Upper lobe of left lung (tissue), 6 donors: ENCODE results near the gene HPCAL1. TPM values are rescaled to one million over a fixed set of nuclear protein-coding genes. Genes with fewer than 3 reads are reported as not detected.

Experiments
- ATAC-seq, 2 donors: fragments of 200-7000 bp; cut with Tn5 transposase; one replicate each; pipeline ENCODE4 v1.9.1; 2022; ENCODE audit warnings: mild to moderate bottlenecking in 2 of 2, moderate library complexity in 2 of 2; ENCODE audit not compliant: low FRiP score in 2 of 2
- DNase-seq, 2 donors: peaks; one replicate each; pipeline ENCODE4 v3.0.0-alpha.2; 2019 to 2020
- H3K27ac ChIP-seq, 4 donors: fragments of 200-600 bp; sonication (generic); one replicate each; pipeline ENCODE4 v1.5.1; 2016 to 2019
- H3K27me3 ChIP-seq, 4 donors: fragments of 200-600 bp; sonication (generic); one replicate each; pipeline ENCODE4 v1.5.1; 2017 to 2019
- H3K36me3 ChIP-seq, 4 donors: fragments of 200-600 bp; sonication (generic); one replicate each; pipeline ENCODE4 v1.5.1; 2016 to 2019
- H3K4me1 ChIP-seq, 4 donors: fragments of 200-600 bp; sonication (generic); one replicate each; pipeline ENCODE4 v1.5.1; 2018 to 2019
- H3K4me3 ChIP-seq, 4 donors: fragments of 200-600 bp; sonication (generic); one replicate each; pipeline ENCODE4 v1.5.1; 2017 to 2019; ENCODE audit warnings: mild to moderate bottlenecking in 2 of 4, moderate library complexity in 1 of 4
- H3K9me3 ChIP-seq, 4 donors: fragments of 200-600 bp; sonication (generic); one replicate each; pipeline ENCODE4 v1.5.1; 2018 to 2019
- CTCF ChIP-seq, 6 experiments: fragments of 450-650 bp in 4 of 6; fragments of 200-600 bp in 2 of 6; sonication (generic) in 2 of 6; IDR thresholded peaks; one replicate each; pipeline ENCODE4 v1.5.1; 2016 to 2019; ENCODE audit warnings: antibody characterized with exemption in 6 of 6
- EP300 ChIP-seq, 4 donors: sonication (generic); formaldehyde crosslinking; IDR thresholded peaks; one replicate each; pipeline ENCODE4 v1.5.1; 2017; ENCODE audit warnings: antibody characterized with exemption in 4 of 4, control low read depth in 2 of 4
- POLR2A ChIP-seq, 4 donors: fragments of 450-650 bp; IDR thresholded peaks; one replicate each; pipeline ENCODE4 v1.5.1; 2016 to 2017; ENCODE audit warnings: antibody characterized with exemption in 4 of 4, mild to moderate bottlenecking in 2 of 4
- POLR2AphosphoS5 ChIP-seq, 2 donors: sonication (generic); formaldehyde crosslinking; IDR thresholded peaks; one replicate each; pipeline ENCODE4 v1.5.1; 2017; ENCODE audit warnings: antibody characterized with exemption in 2 of 2
- WGBS, 2 donors: methylation state at CpG; one replicate each; pipeline ENCODE4 v1.1.5; 2017 to 2018; 5-methylcytosine and 5-hydroxymethylcytosine counted together
- total RNA-seq, 6 donors: library from RNA; depleted of rRNA in 4 of 6; stranded (reverse); fragments of >200 nt in 4 of 6; gene quantifications; one replicate each; pipeline versions ENCODE4 v1.1.0 to v1.2.1, GENCODE V29; 2016 to 2021
- donor health status: DM: no; HTN: no; CAD: no; lungs with moderate emphysema.
- donor health status: DM: no; HTN: yes; CAD: no; lungs with severe emphysema.

Gene HPCAL1
- total RNA-seq, 6 donors from 2014 or later = 131 to 481 (median 261) TPM

DNA sequence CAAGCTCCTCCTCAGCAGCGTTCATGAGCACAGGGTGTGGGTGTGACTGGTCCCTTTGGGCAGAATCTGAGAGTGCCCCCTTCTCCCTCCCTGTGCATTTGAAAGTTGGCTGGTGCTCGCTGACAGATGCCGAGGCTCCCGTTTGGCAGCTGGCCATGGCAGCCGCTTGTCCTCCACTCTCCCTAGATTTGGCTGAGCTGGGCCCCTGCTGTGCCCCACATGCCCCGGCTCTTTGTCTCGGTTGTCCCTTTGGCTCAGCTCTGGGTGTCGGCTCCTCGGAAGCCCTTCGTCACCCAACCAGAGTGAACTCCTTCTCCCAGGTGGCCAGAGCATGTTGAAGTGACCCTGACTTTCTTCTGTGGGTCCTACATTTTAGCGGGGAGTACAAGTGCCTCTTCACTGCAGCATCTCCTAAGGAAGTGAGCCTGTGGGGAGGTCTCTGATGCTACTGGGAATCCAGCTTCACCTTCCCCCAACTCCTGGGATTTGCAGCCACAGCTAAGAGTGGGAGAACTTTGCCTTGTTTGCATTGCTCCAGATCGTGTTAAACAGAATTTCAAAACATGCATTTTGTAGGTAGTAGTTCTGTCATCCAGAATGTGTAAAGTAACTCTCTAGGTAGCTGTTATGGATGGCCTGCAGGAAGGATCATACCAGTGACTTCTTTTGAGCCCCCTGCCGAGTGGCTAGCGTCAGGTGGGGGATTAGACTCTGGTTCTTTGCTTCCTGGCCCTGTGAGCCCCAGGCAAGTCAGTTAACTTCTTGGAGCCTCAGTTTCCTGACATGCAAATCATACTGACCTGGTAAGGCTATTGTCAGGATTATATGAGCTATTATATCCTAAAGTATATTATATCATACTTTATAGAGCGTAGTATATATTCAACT lies 24.2 kb downstream of the HPCAL1 start:
- TF ChIP-seq POLR2A (IDR thresholded peaks at IDR 0.05) = no peak
- TF ChIP-seq POLR2AphosphoS5 (IDR thresholded peaks at IDR 0.05) = no peak
- no peak for TF ChIP-seq CTCF (IDR thresholded peaks at IDR 0.05)
- TF ChIP-seq EP300 (IDR thresholded peaks at IDR 0.05) = no peak
- H3K27me3 ChIP-seq = no peaks in the 10 kb centered on the region
- no peaks in the 10 kb centered on the region for H3K9me3 ChIP-seq
- H3K4me3 ChIP-seq = no peak overlapping the region
- peaks cover 60 to 83% (median 70%) of the 10 kb centered on the region in 4 donors for H3K4me1 ChIP-seq
- peak overlapping the region; percentile 61 to 65 (median 63) for H3K27ac ChIP-seq
- ATAC-seq (no peak), DNase-seq (no peak)
- WGBS, 2 donors = 55 to 64% methylated on average over 7 to 13 of the region's 15 CpGs
- peaks cover 0 to 10% (median 0%) of the 10 kb centered on the region in 4 donors for H3K36me3 ChIP-seq

DNA sequence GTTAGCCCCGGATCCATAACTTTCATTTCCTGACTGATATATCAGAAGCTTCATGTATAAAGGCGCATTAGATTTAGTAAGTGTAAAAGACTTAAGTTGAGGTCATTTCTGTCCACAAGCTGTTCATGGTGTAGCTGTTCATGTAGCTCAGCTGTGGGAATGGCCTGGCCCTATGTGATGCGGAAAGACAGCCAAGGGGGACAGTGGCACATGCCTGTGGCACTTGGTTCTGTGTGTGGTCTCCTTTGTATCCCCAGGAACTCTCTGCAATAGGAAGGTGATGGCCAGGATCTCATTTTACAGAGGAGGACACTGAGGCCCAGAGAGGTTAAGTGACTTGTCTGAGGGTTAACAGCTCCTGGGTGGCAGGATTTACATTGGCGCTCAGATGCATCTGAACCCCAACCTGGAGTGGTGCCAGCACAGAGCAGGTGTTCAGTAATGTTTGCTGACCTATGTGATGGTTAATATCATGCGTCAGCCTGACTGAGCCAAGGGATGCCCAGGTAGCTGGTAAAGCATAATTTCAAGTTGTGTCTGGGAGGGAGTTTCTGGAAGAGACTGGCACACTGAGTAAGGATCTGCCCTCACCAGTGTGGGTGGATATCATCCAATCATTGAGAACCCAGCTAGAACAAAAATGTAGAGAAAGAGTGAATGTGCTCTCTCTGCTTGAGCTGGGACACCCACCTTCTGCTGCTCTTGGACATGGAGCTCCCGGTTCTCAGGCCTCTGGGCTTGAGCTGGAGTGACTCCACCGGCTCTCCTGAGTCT lies 25.4 kb downstream of the HPCAL1 start:
- H3K27ac ChIP-seq = no peak overlapping the region
- no peak for TF ChIP-seq EP300 (IDR thresholded peaks at IDR 0.05)
- TF ChIP-seq POLR2A (IDR thresholded peaks at IDR 0.05) = no peak
- TF ChIP-seq CTCF (IDR thresholded peaks at IDR 0.05) = no peak
- H3K4me3 ChIP-seq = no peak overlapping the region
- no peaks in the 10 kb centered on the region for H3K36me3 ChIP-seq
- ATAC-seq (no peak), DNase-seq (no peak)
- 72 to 85% methylated on average over 7 of the region's 7 CpGs for WGBS, 2 donors
- no peaks in the 10 kb centered on the region for H3K9me3 ChIP-seq
- peaks cover 71 to 94% (median 82%) of the 10 kb centered on the region in 4 donors for H3K4me1 ChIP-seq
- no peaks in the 10 kb centered on the region for H3K27me3 ChIP-seq

DNA sequence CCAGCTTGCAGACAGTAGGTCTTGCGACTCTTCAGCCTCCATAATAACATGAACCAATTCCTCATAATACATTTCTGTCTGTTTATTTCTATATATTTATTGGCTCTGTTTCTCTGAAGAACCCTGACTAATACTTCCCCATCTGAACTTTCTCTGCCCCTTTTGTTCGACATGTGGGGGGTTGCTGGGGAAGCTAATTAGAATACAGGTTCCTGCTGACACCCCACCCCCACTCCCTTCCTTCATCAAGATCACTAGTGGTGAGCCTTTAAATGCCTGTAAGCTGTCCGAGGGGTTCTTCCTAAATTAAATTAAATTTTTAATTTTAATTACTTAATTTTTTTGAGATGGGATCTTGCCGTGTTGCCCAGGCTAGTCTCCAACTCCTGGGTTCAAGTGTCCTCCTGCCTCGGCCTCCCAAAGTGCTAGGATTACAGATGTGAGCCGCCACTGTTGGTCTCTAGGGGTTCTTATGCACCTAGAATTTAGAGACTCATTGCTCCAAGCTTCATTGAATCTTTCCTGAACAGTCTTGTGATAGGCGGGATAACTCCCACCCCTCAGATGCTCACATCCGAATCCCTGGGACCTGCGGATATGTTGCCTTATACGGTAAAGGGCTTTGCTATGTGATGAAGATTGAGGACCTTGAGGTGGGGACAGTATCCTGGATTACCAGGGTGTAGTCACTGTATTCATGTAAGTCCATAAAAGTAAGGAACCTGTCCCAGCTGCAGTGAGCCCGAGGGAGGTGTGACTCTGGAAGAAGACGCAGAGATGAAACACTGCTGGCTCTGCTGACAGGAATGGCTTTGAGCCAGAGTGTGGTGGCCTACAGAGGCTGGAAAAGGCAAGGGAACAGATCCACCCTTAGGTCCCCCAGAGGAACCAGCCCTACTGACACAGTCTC lies 26.2 kb downstream of the HPCAL1 start:
- H3K27me3 ChIP-seq = no peaks in the 10 kb centered on the region
- H3K36me3 ChIP-seq = no peaks in the 10 kb centered on the region
- H3K4me1 ChIP-seq = peaks cover 74 to 93% (median 85%) of the 10 kb centered on the region in 4 donors
- peak overlapping the region; percentile 39 to 87 (median 80) for H3K27ac ChIP-seq
- WGBS, 2 donors = 81 to 84% methylated on average over 12 of the region's 12 CpGs
- TF ChIP-seq EP300 (IDR thresholded peaks at IDR 0.05) = no peak
- TF ChIP-seq POLR2AphosphoS5 (IDR thresholded peaks at IDR 0.05) = no peak
- DNase-seq = no peak
- no peak for ATAC-seq
- no peaks in the 10 kb centered on the region for H3K9me3 ChIP-seq
- H3K4me3 ChIP-seq = no peak overlapping the region

- 53 to 61% methylated on average over 6 of the region's 6 CpGs for WGBS, 2 donors
- no peaks in the 10 kb centered on the region for H3K9me3 ChIP-seq
- DNase-seq (no peak), ATAC-seq (no peak)
- H3K27ac ChIP-seq = peak overlapping the region; percentile 39 to 87 (median 80)
- H3K36me3 ChIP-seq = no peaks in the 10 kb centered on the region
- H3K27me3 ChIP-seq = no peaks in the 10 kb centered on the region
- H3K4me3 ChIP-seq = no peak overlapping the region
- peaks cover 74 to 87% (median 79%) of the 10 kb centered on the region in 4 donors for H3K4me1 ChIP-seq
- no peak for TF ChIP-seq EP300 (IDR thresholded peaks at IDR 0.05)
- TF ChIP-seq POLR2A (IDR thresholded peaks at IDR 0.05) = no peak
- TF ChIP-seq POLR2AphosphoS5 (IDR thresholded peaks at IDR 0.05) = no peak
Observed at GRCh38 chr2:10329580-10329879, 26.8 kb downstream of the HPCAL1 start.

DNA sequence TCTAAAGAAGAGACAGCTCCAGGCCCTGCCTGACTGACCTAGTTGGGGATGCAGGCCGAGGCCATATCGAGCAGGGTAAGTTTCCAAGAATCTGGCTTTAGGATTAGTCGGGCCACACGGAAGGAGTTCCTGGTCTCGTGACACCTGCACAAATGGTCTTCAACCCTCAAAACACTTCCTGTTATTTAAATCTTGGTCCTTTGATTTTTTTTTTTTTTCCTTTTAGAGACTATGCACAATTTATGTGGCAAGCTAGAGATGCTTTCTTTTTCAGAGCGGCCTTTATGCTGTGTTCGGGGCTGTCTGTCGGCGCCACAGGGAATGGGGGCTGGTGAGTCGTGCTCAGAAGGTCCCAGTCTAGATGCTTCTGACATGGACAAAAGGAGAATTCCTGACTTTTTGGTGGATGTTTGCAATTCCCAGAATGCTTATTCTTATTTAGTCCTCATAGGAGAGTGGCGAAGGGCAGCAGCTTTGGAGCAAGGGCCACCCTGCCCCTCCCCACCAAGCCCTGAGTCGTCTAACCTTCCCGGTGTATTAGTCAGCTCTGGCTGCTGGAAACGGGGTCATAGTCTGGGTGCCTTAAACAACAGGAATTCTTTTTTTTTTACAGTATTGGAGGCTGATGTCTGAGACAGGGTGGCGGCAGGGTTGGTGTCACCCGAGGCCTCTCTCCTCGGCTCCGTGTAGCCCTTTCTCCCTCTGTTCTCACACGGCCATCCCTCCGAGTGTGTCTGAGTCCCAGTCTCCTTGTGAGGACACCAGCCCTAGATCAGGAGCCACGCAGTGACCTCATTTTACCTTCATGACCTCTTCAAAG lies 27.4 kb downstream of the HPCAL1 start:
- no peak for TF ChIP-seq CTCF (IDR thresholded peaks at IDR 0.05)
- DNase-seq (no peak), ATAC-seq (no peak)
- H3K9me3 ChIP-seq = peaks cover 0 to 2% (median under 1%) of the 10 kb centered on the region in 4 donors
- WGBS, 2 donors = 57 to 60% methylated on average over 21 of the region's 21 CpGs
- peak overlapping the region in 2 of 4 donors; percentile 32 to 38 for H3K4me3 ChIP-seq
- peak overlapping the region; percentile 39 to 87 (median 80) for H3K27ac ChIP-seq
- peaks cover 72 to 83% (median 75%) of the 10 kb centered on the region in 4 donors for H3K4me1 ChIP-seq
- H3K27me3 ChIP-seq = no peaks in the 10 kb centered on the region
- peaks cover 0 to 3% (median under 1%) of the 10 kb centered on the region in 4 donors for H3K36me3 ChIP-seq
